Left hindlimb (tissue), 1 donor: ENCODE data around the gene CLASP2.

Experiments used
- DNase-seq: peaks from one replicate; pipeline ENCODE4 v3.0.0-alpha.2; 2018

CLASP2 gene

GRCh38 chr3:33634262-33634661 lies 83.8 kb downstream of the CLASP2 start:
- no peak for DNase-seq

- no peak for DNase-seq
Measured at GRCh38 chr3:33629219-33629618, 88.8 kb downstream of the CLASP2 start.

- no peak for DNase-seq
Measured at GRCh38 chr3:33624756-33625155, 93.3 kb downstream of the CLASP2 start.

- DNase-seq, result no peak
Measured at GRCh38 chr3:33613041-33613440, 105.0 kb downstream of the CLASP2 start.

- DNase-seq, result no peak
Measured at GRCh38 chr3:33612607-33613006, 105.4 kb downstream of the CLASP2 start.

- no peak for DNase-seq
Measured at GRCh38 chr3:33602829-33603228, 115.2 kb downstream of the CLASP2 start.

- no peak for DNase-seq
Measured at GRCh38 chr3:33597257-33597689, 120.8 kb downstream of the CLASP2 start.

GRCh38 chr3:33592999-33593398 lies 125.1 kb downstream of the CLASP2 start:
- DNase-seq, result no peak

- no peak for DNase-seq
Measured at GRCh38 chr3:33590541-33590940, 127.5 kb downstream of the CLASP2 start.

- DNase-seq, result no peak
Measured at GRCh38 chr3:33586402-33586801, 131.7 kb downstream of the CLASP2 start.

- DNase-seq, result no peak
Measured at GRCh38 chr3:33582234-33582633, 135.8 kb downstream of the CLASP2 start.

GRCh38 chr3:33581666-33582065 lies 136.4 kb downstream of the CLASP2 start:
- no peak for DNase-seq

GRCh38 chr3:33579840-33580239 lies 138.2 kb downstream of the CLASP2 start:
- DNase-seq, result no peak

- no peak for DNase-seq
Measured at GRCh38 chr3:33579178-33579510, 138.9 kb downstream of the CLASP2 start.

- no peak for DNase-seq
Measured at GRCh38 chr3:33578325-33579177, 139.5 kb downstream of the CLASP2 start.

GRCh38 chr3:33577588-33577987 lies 140.5 kb downstream of the CLASP2 start:
- no peak for DNase-seq

GRCh38 chr3:33577173-33577572 lies 140.9 kb downstream of the CLASP2 start:
- DNase-seq, result no peak

GRCh38 chr3:33575311-33575710 lies 142.7 kb downstream of the CLASP2 start:
- no peak for DNase-seq

- DNase-seq, result no peak
Measured at GRCh38 chr3:33557829-33558228, 160.2 kb downstream of the CLASP2 start.

- no peak for DNase-seq
Measured at GRCh38 chr3:33557279-33557678, 160.8 kb downstream of the CLASP2 start.

- DNase-seq, result no peak
Measured at GRCh38 chr3:33547101-33547500, 171.0 kb downstream of the CLASP2 start.

- DNase-seq, result no peak
Measured at GRCh38 chr3:33544126-33544525, 173.9 kb downstream of the CLASP2 start.

- DNase-seq, result no peak
Measured at GRCh38 chr3:33543601-33544000, 174.5 kb downstream of the CLASP2 start.

- no peak for DNase-seq
Measured at GRCh38 chr3:33541918-33542317, 176.1 kb downstream of the CLASP2 start.
